Natural killer cell (primary cell): ENCODE results near the gene CDK5. TPM values are rescaled to one million over a fixed set of nuclear protein-coding genes. Genes with fewer than 3 reads are reported as not detected.

Source experiments
- ATAC-seq, 3 donors: fragments of 150-1000 bp in 2 of 3; fragments of 200-7000 bp in 1 of 3; cut with Tn5 transposase; 1 replicate in 1 of 3; 2 replicates in 2 of 3; pipeline ENCODE4 v1.10.0; 2021; ENCODE audit warnings: mild to moderate bottlenecking in 2 of 3, moderate library complexity in 2 of 3
- DNase-seq, 2 donors: peaks; one replicate each; pipeline versions ENCODE4 v3.0.0 to v3.0.0-alpha.2; 2013 to 2021; ENCODE audit warnings: mixed read lengths in 1 of 2
- H3K27ac ChIP-seq: one replicate; pipeline ENCODE4 v1.5.1; 2013; ENCODE audit warnings: mild to moderate bottlenecking, low read length
- H3K27me3 ChIP-seq: one replicate; pipeline ENCODE4 v1.6.1; 2013; ENCODE audit warnings: low read length; ENCODE audit not compliant: control insufficient read depth, insufficient read depth
- H3K36me3 ChIP-seq: one replicate; pipeline ENCODE4 v1.6.1; 2013; ENCODE audit warnings: low read length; ENCODE audit not compliant: control insufficient read depth, insufficient read depth
- H3K4me1 ChIP-seq: one replicate; pipeline ENCODE4 v1.6.1; 2013; ENCODE audit warnings: low read length; ENCODE audit not compliant: control insufficient read depth, insufficient read depth
- H3K4me3 ChIP-seq: one replicate; pipeline ENCODE4 v1.5.1; 2013; ENCODE audit warnings: low read length
- H3K9me3 ChIP-seq: one replicate; pipeline ENCODE4 v1.6.1; 2013; ENCODE audit warnings: low read length; ENCODE audit not compliant: control insufficient read depth, insufficient read depth
- H3K27ac Mint-ChIP-seq, 2 donors: one replicate each; pipeline ENCODE4 v1.8.0; 2022; ENCODE audit warnings: mild to moderate bottlenecking in 2 of 2, mixed read lengths in 2 of 2, moderate library complexity in 1 of 2
- H3K27me3 Mint-ChIP-seq, 2 donors: one replicate each; pipeline ENCODE4 v1.8.0; 2022; ENCODE audit warnings: low read depth in 2 of 2, mixed read lengths in 2 of 2
- H3K36me3 Mint-ChIP-seq: one replicate; pipeline ENCODE4 v1.8.0; 2022; ENCODE audit warnings: mixed read lengths
- H3K4me1 Mint-ChIP-seq, 2 donors: one replicate each; pipeline ENCODE4 v1.8.0; 2022; ENCODE audit warnings: mixed read lengths in 2 of 2
- H3K4me3 Mint-ChIP-seq: one replicate; pipeline ENCODE4 v1.8.0; 2022; ENCODE audit warnings: mild to moderate bottlenecking, moderate library complexity, mixed read lengths
- H3K9me3 Mint-ChIP-seq, 2 donors: one replicate each; pipeline ENCODE4 v1.8.0; 2022; ENCODE audit warnings: mixed read lengths in 2 of 2
- CTCF ChIP-seq: fragments of 200-600 bp; IDR thresholded peaks from one replicate; pipeline ENCODE4 v1.8.0; 2022; ENCODE audit warnings: antibody characterized with exemption
- WGBS: methylation state at CpG from one replicate; pipeline ENCODE4 v1.1.7; 2013; ENCODE audit warnings: missing lambda C conversion rate; ENCODE audit not compliant: insufficient coverage; 5-methylcytosine and 5-hydroxymethylcytosine counted together
- intact Hi-C: fragments of 100-400 bp; cut with micrococcal nuclease; formaldehyde crosslinking; loops from one replicate; pipeline ENCODE4 v1.14.2; 2022
- total RNA-seq, 4 donors: library from RNA; stranded (reverse); fragments of 120-200 nt in 1 of 4; gene quantifications; one replicate each; pipeline versions ENCODE4 v1.2.3 to v1.2.4, GENCODE V29; 2013 to 2022

CDK5 gene
- total RNA-seq, 3 donors from 2014 or later (not counting 1 experiment from before 2014, with no cell fraction given): 6.2 to 8.0 (median 6.6) TPM

- peak; percentile 20 for TF ChIP-seq CTCF
- Mint-ChIP-seq H3K27me3 (peaks cover 0 to 18% of the 10 kb centered on the region in 2 donors), H3K9me3 (no peaks in the 10 kb centered on the region), H3K4me3 (peak overlapping the region; percentile 97), H3K4me1 (peaks cover 56 to 84% of the 10 kb centered on the region in 2 donors), H3K36me3 (no peaks in the 10 kb centered on the region), H3K27ac (peak overlapping the region; percentile 94 to 95)
- peak; percentile 86 to 99 for DNase-seq
- Histone ChIP-seq H3K4me3 (peak overlapping the region; percentile 44), H3K27me3 (no peaks in the 10 kb centered on the region), H3K9me3 (no peaks in the 10 kb centered on the region), H3K27ac (peak overlapping the region; percentile 85), H3K4me1 (peaks cover 77% of the 10 kb centered on the region), H3K36me3 (no peaks in the 10 kb centered on the region)
- ATAC-seq: peak; percentile 59 to 76 (median 75)
- intact Hi-C loops: loop anchor here (1.0 to 10.0 kb wide), 3 partner anchors 37 to 349 kb away; partner anchors contain the start of gene KCNH2
- 8% methylated on average over 54 of the region's 55 CpGs for WGBS
These were observed 43.8 kb downstream of the CDK5 start for GRCh38 chr7:151013733-151014497.

DNA sequence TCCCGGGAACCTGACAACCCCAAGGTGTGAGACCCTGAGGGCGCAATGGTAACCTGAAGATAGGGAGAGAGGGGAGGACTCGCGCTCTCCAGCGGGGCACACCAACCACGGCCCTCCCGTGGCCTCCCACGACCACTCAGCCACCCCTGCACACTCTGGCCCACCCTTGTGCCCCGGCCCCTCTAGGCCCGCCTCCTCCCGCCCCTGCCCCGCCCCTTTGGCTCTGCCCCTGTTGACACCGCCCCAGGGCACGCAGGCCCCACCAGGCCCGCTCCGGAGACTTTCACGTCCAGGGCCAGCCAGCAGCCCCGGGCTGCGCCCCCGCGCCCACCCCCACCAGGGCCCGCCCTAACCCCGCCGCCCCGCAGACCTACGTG is 44.4 kb downstream of the CDK5 start:
- H3K4me1 Mint-ChIP-seq: peaks cover 56 to 84% of the 10 kb centered on the region in 2 donors
- WGBS: 17% methylated on average over 24 of the region's 26 CpGs
- Histone ChIP-seq H3K27me3 (no peaks in the 10 kb centered on the region), H3K4me1 (peaks cover 79% of the 10 kb centered on the region), H3K36me3 (no peaks in the 10 kb centered on the region), H3K27ac (peak overlapping the region; percentile 53), H3K4me3 (no peak overlapping the region), H3K9me3 (no peaks in the 10 kb centered on the region)
- H3K9me3 Mint-ChIP-seq: no peaks in the 10 kb centered on the region
- H3K27ac Mint-ChIP-seq: peak overlapping the region; percentile 94 to 95
- ATAC-seq: no peak
- no peak for DNase-seq
- H3K36me3 Mint-ChIP-seq: no peaks in the 10 kb centered on the region
- intact Hi-C loops: loop anchor here (1.0 to 10.0 kb wide), 3 partner anchors 36 to 349 kb away; partner anchors contain the start of gene KCNH2
- H3K4me3 Mint-ChIP-seq: peak overlapping the region; percentile 67
- H3K27me3 Mint-ChIP-seq: peaks cover 0 to 13% of the 10 kb centered on the region in 2 donors
- no peak for TF ChIP-seq CTCF

- Histone ChIP-seq H3K9me3 (no peaks in the 10 kb centered on the region), H3K36me3 (no peaks in the 10 kb centered on the region), H3K4me1 (peaks cover 79% of the 10 kb centered on the region), H3K27ac (peak overlapping the region; percentile 53), H3K27me3 (no peaks in the 10 kb centered on the region), H3K4me3 (no peak overlapping the region)
- Mint-ChIP-seq H3K36me3 (no peaks in the 10 kb centered on the region), H3K4me1 (peaks cover 56 to 84% of the 10 kb centered on the region in 2 donors), H3K9me3 (no peaks in the 10 kb centered on the region), H3K27ac (peak overlapping the region; percentile 94 to 95), H3K4me3 (peak overlapping the region; percentile 67), H3K27me3 (peaks cover 0 to 10% of the 10 kb centered on the region in 2 donors)
- intact Hi-C loops: loop anchor here (1.0 to 10.0 kb wide), 3 partner anchors 36 to 348 kb away; partner anchors contain the start of gene KCNH2
- no peak for TF ChIP-seq CTCF
- ATAC-seq (no peak), DNase-seq (peak in 1 of 2 donors; percentile 61)
- WGBS: 40% methylated on average over 23 of the region's 23 CpGs
These were observed 44.8 kb downstream of the CDK5 start for GRCh38 chr7:151012911-151013347.
